Measurements from ENCODE around the gene HOXA3. TPM values are rescaled to one million over a fixed set of nuclear protein-coding genes. Genes with fewer than 3 reads are reported as not detected.

HOXA3 gene
- total RNA-seq, 1 donor from 2014 or later: 14.4 TPM

GRCh38 chr7:27106181-27106900 is 46.0 kb downstream of the HOXA3 start:
- no peaks in the 10 kb centered on the region for H3K27me3 ChIP-seq
- TF ChIP-seq CTCF (IDR thresholded peaks at IDR 0.05): no peak
- peaks cover 12 to 30% of the 10 kb centered on the region in 2 donors for H3K4me1 ChIP-seq
- H3K27ac ChIP-seq: peak overlapping the region; percentile 89 to 97
- DNase-seq (ENCODE audit: low spot score in 2 of 2): peak in 1 of 2 donors; percentile 66
- H3K36me3 ChIP-seq: no peaks in the 10 kb centered on the region
- H3K4me3 ChIP-seq: peak overlapping the region; percentile 46 to 79
- intact Hi-C loops (cut with DNase I): no loop called here
- H3K9me3 ChIP-seq: no peaks in the 10 kb centered on the region

GRCh38 chr7:27105301-27106031 is 46.9 kb downstream of the HOXA3 start:
- no peak for TF ChIP-seq CTCF (IDR thresholded peaks at IDR 0.05)
- H3K9me3 ChIP-seq: no peaks in the 10 kb centered on the region
- no peak for DNase-seq (ENCODE audit: low spot score in 2 of 2)
- H3K27me3 ChIP-seq: no peaks in the 10 kb centered on the region
- H3K27ac ChIP-seq: peak overlapping the region; percentile 89 to 97
- intact Hi-C loops (cut with DNase I): loop anchor here (2.0 kb wide), 1 partner anchor 17 kb away; no protein-coding TSS in a partner anchor
- H3K36me3 ChIP-seq: no peaks in the 10 kb centered on the region
- H3K4me3 ChIP-seq: peak overlapping the region; percentile 46 to 79
- peaks cover 12 to 31% of the 10 kb centered on the region in 2 donors for H3K4me1 ChIP-seq

- TF ChIP-seq CTCF (IDR thresholded peaks at IDR 0.05): no peak
- peaks cover 8 to 32% of the 10 kb centered on the region in 2 donors for H3K4me1 ChIP-seq
- H3K36me3 ChIP-seq: no peaks in the 10 kb centered on the region
- H3K4me3 ChIP-seq: peak overlapping the region; percentile 68 to 79
- peak overlapping the region; percentile 89 to 97 for H3K27ac ChIP-seq
- peak in 1 of 2 donors; percentile 61 for DNase-seq (ENCODE audit: low spot score in 2 of 2)
- H3K27me3 ChIP-seq: no peaks in the 10 kb centered on the region
- intact Hi-C loops (cut with DNase I): loop anchor here (2.0 to 5.0 kb wide), 2 partner anchors 18 to 1352 kb away; no protein-coding TSS in a partner anchor
- no peaks in the 10 kb centered on the region for H3K9me3 ChIP-seq
These were observed 47.9 kb downstream of the HOXA3 start for GRCh38 chr7:27104341-27105058.

- peak in 1 of 2 donors; percentile 71 for DNase-seq (ENCODE audit: low spot score in 2 of 2)
- Histone ChIP-seq H3K27me3 (no peaks in the 10 kb centered on the region), H3K9me3 (no peaks in the 10 kb centered on the region), H3K4me3 (peak overlapping the region; percentile 68 to 79), H3K4me1 (peaks cover 4 to 27% of the 10 kb centered on the region in 2 donors), H3K27ac (peak overlapping the region; percentile 89 to 97), H3K36me3 (no peaks in the 10 kb centered on the region)
- intact Hi-C loops (cut with DNase I): loop anchor here (2.0 to 5.0 kb wide), 2 partner anchors 19 to 1351 kb away; no protein-coding TSS in a partner anchor
- no peak for TF ChIP-seq CTCF (IDR thresholded peaks at IDR 0.05)
These were observed 48.7 kb downstream of the HOXA3 start for GRCh38 chr7:27103489-27104226.

Measured in ascending aorta (tissue), 2 donors.